Measurements from ENCODE around the gene PLEKHN1. TPM values are rescaled to one million over a fixed set of nuclear protein-coding genes. Genes with fewer than 3 reads are reported as not detected.
A peak's percentile ranks its signal among the peaks of the same experiment; 100 is the strongest.

The PLEKHN1 gene
- total RNA-seq, 4 donors from 2014 or later, result 36.1 to 69.0 (median 48.4) TPM

DNA sequence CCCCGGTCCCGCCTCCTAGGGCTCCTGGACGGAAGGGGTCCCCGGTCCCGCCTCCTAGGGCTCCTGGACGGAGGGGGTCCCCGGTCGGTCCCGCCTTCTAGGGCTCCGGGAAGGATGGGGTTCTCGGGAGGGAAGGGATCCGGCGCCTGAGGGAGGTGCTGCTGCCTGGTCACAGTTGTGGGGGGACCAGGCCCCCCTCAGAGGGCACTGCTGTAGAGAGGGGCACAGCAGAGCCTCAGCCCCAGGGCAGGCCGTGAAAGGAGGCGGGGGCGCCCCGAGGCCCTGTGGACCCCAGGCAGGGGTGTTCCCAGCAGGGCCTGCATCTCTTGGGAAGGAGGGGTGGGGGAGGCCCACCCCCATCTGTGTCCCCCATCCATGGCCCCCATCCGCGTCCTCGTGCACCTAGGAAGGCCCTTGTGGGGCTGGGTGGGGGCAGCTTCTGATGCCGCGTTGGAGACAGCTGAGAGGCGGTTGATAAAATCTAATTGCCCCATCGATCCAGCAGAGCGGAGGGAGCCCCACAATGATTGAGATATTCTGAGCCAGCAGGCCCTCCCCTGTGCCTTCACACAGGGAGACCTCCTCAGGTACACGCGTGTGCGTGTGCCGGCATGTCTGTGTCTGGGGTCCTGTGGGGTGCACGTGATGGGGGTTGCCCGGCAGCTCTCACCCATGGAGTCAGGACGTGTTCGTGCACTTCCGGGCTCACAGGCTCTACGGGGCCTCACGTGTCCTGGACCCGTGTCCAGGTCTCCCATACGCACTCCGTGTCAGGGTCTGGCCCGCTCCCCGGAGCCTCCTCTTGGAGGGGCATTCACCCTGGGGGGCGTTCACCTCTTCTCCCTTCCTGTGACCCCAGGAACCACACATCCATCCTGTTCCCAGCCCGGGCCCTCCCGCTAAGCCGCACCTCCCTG, 29.7 kb upstream of the PLEKHN1 start:
- Histone ChIP-seq H3K4me1 (peaks cover 40% of the 10 kb centered on the region), H3K9me3 (no peaks in the 10 kb centered on the region), H3K27me3 (peaks cover 89% of the 10 kb centered on the region), H3K4me3 (no peak overlapping the region), H3K36me3 (no peaks in the 10 kb centered on the region), H3K27ac (no peak overlapping the region)
- DNase-seq (ENCODE audit: low spot score in 2 of 2), result no peak
- WGBS, result 69% methylated on average over 26 of the region's 45 CpGs
- no peak for TF ChIP-seq EP300 (IDR thresholded peaks at IDR 0.05)
- TF ChIP-seq POLR2A (IDR thresholded peaks at IDR 0.05), result no peak
- TF ChIP-seq, protein P1, sequence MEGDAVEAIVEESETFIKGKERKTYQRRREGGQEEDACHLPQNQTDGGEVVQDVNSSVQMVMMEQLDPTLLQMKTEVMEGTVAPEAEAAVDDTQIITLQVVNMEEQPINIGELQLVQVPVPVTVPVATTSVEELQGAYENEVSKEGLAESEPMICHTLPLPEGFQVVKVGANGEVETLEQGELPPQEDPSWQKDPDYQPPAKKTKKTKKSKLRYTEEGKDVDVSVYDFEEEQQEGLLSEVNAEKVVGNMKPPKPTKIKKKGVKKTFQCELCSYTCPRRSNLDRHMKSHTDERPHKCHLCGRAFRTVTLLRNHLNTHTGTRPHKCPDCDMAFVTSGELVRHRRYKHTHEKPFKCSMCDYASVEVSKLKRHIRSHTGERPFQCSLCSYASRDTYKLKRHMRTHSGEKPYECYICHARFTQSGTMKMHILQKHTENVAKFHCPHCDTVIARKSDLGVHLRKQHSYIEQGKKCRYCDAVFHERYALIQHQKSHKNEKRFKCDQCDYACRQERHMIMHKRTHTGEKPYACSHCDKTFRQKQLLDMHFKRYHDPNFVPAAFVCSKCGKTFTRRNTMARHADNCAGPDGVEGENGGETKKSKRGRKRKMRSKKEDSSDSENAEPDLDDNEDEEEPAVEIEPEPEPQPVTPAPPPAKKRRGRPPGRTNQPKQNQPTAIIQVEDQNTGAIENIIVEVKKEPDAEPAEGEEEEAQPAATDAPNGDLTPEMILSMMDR (IDR thresholded peaks at IDR 0.05), result no peak
- no peak for TF ChIP-seq POLR2AphosphoS5 (IDR thresholded peaks at IDR 0.05)

DNA sequence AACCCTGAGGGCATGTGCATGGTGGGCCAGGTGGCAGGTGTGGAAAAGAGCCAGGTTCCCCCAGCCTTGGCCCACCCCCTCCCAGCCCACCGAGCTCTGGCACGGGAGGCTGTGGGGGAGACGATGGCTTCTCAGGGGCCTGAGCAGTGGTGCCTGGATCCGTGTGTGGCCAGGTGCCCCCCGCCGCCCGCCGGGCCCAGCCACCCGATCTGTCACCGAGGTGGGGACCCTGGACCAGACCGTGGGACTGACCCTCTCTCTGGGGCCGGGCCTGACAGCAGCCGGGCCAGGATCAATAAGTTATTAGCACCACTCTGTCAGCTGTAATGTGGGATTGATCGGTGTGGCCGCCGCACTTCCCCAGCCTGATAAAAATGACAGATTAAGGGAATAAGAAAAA, 28.8 kb upstream of the PLEKHN1 start:
- TF ChIP-seq, protein P1 (IDR thresholded peaks at IDR 0.05), result no peak
- TF ChIP-seq EP300 (IDR thresholded peaks at IDR 0.05) (no peak), POLR2AphosphoS5 (IDR thresholded peaks at IDR 0.05) (no peak), POLR2A (IDR thresholded peaks at IDR 0.05) (no peak)
- H3K4me1 ChIP-seq, result peaks cover 49% of the 10 kb centered on the region
- no peaks in the 10 kb centered on the region for H3K36me3 ChIP-seq
- H3K27me3 ChIP-seq, result peaks cover 89% of the 10 kb centered on the region
- WGBS, result 73% methylated on average over 3 of the region's 16 CpGs
- no peak for DNase-seq (ENCODE audit: low spot score in 2 of 2)
- H3K27ac ChIP-seq, result no peak overlapping the region
- H3K9me3 ChIP-seq, result no peaks in the 10 kb centered on the region
- H3K4me3 ChIP-seq, result no peak overlapping the region

DNA sequence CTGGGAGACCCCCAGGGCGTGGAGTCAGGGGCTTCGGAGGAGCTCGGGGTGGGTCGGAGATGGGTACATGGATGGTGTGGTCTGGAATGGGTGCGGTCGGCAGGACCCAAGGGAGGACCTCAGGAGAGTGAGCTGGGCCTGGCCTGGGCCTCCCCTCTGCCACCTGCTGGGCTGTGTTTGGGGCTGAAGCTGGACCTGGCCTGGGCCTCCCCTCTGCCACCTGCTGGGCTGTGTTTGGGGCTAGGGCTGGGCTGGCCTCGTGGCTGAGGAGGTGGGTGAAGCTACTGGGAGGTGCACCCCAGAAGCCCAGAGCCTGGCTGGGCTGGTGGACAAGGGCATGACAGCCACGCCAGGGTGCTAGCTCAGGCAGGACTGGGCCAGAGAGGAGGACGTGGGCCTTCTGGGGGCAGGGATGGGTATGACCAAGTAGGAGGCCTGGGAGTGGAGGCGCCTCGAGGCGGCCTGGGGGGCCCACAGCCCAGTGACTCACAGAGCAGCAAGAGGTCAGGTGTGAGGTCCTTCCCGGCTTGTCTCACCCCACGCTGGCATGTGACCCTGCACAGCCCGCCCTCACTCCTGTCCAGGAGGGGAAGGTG, 28.1 kb upstream of the PLEKHN1 start:
- H3K4me3 ChIP-seq, result no peak overlapping the region
- H3K4me1 ChIP-seq, result peaks cover 56% of the 10 kb centered on the region
- 74% methylated on average over 6 of the region's 15 CpGs for WGBS
- H3K9me3 ChIP-seq, result no peaks in the 10 kb centered on the region
- no peaks in the 10 kb centered on the region for H3K36me3 ChIP-seq
- no peak for DNase-seq (ENCODE audit: low spot score in 2 of 2)
- H3K27me3 ChIP-seq, result peaks cover 89% of the 10 kb centered on the region
- TF ChIP-seq, protein P1 (IDR thresholded peaks at IDR 0.05), result peak in 1 of 2 donors; percentile 21
- TF ChIP-seq EP300 (IDR thresholded peaks at IDR 0.05), result no peak
- no peak overlapping the region for H3K27ac ChIP-seq

DNA sequence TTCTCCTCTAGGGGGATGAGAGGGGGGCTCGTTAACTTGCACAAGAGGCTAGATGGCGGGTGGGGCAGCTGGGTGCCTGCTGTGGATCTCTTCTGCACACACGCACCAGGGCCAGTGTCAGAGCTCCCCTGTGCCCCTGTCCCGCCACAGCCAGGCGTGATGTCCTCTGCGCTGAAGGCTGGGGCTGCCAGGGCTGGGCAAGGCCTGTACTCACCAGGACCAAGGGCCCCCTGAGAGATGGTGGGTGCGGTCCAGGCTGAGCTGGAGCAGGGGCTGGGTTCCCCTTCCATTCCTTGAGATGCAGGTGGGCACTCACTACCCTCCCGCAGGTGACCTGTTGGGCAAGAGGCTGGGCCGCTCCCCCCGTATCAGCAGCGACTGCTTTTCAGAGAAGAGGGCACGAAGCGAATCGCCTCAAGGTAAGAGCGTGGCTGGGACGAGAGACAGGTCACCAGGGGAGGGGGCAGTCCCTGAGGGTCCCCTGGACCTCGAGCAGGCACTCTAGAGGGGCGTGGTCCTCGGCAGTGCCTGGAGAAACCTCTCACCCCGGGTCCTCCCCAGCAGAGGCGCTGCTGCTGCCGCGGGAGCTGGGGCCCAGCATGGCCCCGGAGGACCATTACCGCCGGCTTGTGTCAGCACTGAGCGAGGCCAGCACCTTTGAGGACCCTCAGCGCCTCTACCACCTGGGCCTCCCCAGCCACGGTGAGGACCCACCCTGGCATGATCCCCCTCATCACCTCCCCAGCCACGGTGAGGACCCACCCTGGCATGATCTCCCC, 27.4 kb upstream of the PLEKHN1 start:
- H3K36me3 ChIP-seq, result no peaks in the 10 kb centered on the region
- no peak for TF ChIP-seq POLR2AphosphoS5 (IDR thresholded peaks at IDR 0.05)
- 76% methylated on average over 13 of the region's 30 CpGs for WGBS
- peaks cover 56% of the 10 kb centered on the region for H3K4me1 ChIP-seq
- no peaks in the 10 kb centered on the region for H3K9me3 ChIP-seq
- DNase-seq (ENCODE audit: low spot score in 2 of 2), result no peak
- peaks cover 88% of the 10 kb centered on the region for H3K27me3 ChIP-seq
- H3K27ac ChIP-seq, result no peak overlapping the region
- H3K4me3 ChIP-seq, result no peak overlapping the region

DNA sequence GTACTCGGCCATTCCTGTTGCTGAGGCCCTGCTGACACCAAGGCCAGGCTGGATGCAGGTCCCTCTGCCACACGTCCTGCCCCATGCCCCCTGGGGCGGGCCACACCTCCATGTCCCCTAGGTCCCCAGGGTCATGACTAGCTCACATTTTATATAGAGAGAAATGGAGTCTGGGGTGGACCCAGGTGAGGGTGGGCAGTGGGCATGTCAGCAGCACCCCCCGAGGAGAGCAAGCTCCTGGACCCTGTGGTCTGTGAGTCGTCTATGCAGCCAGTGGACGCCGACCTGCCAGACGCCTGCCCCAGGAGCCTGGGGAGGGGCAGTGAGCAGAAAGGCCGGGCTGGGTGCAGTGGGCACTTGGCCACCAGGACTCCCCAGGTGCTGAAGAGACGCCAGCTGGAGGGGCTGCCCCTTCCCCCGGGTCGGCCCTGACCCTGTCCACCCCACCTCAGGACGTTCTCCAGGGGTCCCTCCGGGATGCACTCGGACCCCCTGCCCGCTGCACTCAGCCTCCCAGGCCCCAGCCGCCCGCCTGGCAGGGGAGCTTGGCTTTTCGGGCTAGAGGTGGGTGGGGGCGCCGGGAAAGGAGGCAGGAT, 26.7 kb upstream of the PLEKHN1 start:
- Histone ChIP-seq H3K27me3 (peaks cover 88% of the 10 kb centered on the region), H3K36me3 (peaks cover 3% of the 10 kb centered on the region), H3K9me3 (no peaks in the 10 kb centered on the region), H3K4me1 (peaks cover 56% of the 10 kb centered on the region), H3K27ac (no peak overlapping the region), H3K4me3 (peak overlapping the region; percentile 49)
- WGBS, result 61% methylated on average over 3 of the region's 21 CpGs
- no peak for TF ChIP-seq POLR2AphosphoS5 (IDR thresholded peaks at IDR 0.05)
- no peak for TF ChIP-seq POLR2A (IDR thresholded peaks at IDR 0.05)
- TF ChIP-seq, protein P1 (IDR thresholded peaks at IDR 0.05), result no peak
- TF ChIP-seq EP300 (IDR thresholded peaks at IDR 0.05), result no peak
- DNase-seq (ENCODE audit: low spot score in 2 of 2), result no peak
